ENCODE data around the gene TMEM250.
"Not testable (repeated sequence)": the region's sequence is repeated elsewhere in the genome, so short reads cannot be mapped to it uniquely, and the experiment has no call there.

The TMEM250 gene

DNA sequence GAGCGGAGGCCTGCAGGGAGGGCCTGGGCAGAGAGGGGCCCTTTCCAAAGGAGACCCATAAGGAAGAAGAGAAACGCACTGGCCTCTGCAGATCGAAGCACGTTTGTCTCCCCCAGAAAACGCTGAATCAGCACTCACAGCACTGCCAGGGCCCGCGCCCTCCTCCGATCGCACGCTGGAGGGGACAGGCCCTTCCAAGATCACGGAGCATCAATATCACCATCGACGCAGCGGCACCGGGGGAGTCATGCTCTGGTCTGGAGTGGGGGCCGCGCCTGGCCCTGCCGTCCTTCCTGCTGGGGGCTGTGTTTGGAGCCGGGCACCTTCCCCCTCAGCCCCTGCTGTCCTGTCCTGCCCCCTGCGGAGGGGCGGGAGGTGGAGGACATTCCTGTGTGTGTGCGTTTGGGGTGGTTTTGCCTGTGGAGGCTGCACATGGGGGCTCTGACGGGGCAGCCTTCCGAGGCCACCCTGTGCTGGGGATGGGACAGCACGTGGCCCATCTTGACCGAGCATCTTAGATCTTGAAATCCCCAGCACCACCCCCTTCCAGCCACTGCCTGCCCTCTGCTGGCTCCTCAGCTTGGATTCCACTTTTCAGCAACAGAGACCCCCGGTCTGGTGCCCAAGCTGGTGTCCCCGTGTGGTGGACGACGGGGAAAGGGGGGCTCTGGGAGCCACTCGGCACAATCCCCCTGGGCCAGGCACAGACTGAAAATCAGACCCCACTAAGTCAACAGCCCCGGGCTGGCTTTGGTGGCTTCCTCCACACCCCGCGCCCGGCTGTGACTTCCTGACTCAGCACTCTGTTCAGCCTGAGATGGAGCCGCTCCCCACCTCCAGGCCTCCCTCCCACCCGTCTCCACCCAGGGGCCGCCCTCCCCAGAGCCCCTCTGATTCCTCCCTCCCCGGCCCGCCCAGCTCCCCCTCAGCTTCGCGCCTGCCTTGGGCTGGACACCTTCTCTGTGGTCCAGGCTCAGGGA is 8.3 kb downstream of the TMEM250 start:
- DNase-seq: peak; percentile 76

DNA sequence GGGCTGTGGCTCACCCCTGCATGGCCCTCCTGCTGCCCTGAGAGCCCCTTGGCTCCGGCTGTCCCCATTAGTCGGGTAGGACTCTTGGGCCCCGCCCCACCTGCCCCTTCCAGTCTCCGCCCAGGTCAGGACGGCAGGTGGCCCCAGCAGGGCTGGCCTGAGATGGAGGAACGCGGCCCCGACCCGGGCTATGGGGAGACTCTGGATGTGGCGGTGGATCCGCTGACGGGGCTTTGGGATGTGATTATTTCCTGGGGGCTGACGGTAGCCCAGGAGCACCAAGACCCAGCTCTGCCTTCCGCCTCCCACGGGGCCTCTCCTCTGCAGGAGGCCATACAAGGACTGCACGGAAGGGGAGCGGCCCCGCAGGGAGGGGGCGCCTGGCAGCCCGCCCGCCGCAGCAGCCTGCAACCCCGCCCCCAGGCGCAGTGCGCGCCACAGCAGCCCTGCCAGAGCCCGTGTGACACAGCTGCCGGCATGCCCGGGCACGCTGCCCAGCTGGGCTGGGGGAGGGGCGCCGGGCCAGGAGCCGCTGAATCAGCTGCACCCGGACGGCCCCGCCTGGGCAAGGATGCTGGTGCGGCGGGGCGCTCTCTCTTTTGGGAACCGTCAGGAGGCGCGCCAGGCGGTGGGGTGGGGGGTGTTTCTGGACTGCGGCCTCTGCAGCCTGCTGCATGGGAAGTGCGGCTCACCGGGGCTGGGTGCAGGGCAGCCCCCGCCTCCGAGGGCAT is 9.2 kb downstream of the TMEM250 start:
- DNase-seq: peak; percentile 97

DNA sequence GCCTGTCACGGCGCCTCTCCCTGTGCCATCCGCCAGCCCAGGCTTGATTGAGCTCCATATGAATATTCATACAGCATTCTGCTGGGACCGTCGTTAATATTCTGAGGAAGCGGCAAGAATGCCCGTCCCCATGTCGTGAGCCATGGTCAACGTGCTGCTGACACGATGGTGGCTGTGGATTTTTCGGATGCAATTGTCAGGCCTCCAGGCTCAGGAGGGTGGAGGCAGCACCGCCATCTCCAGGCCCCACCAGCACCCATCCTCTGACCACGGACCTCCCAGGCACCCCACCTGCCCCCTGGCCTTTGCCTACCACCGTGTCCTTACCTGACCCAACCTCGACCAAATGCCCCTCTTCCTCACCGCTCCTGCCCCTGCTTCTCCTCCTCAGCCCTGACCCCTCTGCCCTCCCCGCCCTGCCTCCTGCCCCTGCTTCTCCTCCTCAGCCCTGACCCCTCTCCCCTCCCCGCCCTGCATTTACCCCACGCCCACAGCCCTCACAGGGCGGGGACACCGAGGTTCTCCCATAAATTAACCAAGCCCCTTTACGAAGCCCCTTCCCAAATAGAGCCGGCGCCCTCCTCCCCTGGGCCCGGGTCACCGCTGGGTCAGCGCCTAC is 9.9 kb downstream of the TMEM250 start:
- no peak for DNase-seq

GRCh38 chr9:136107953-136108647 is 10.6 kb downstream of the TMEM250 start:
- peak; percentile 99 for DNase-seq

DNA sequence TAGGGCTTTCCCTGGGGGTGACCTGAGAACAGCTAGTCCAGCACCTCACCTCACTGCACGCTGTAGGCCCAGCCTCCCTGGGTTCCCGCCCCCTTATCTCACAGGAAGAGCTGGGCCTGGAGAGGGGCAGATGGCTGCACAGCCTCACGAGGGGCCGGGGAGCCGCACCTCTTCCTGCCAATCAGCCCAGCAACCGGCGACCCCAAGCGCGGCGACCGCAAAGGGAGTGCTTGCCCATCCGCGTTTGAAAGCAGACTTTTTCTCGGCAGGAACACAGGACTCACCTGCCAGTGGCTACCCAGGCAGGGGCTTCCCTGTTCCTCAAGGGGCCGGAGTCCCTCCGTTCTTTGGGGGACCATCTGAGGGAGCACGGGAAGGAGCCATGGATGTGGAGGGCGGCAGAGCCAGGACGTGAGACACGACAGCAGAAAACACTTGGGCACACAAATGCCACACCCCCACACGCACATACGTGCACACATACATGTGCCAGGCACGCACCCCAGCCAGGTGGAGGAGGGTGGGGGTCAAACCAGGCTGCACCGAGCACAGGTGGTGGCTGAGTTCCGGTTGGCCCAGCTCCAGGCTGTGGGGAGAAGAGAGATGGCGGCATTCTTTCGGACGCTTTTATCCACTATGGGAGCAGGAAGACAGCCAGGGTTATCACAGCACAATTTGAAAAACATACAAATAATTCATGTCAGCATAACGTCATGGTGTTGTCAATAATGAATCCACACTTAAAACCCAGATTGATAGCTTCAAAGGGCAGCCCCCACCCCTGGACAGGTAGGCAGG is 11.3 kb downstream of the TMEM250 start:
- peak; percentile 90 for DNase-seq

- no peak for DNase-seq
These were observed 13.1 kb downstream of the TMEM250 start for GRCh38 chr9:136105398-136106135.

- no peak for DNase-seq
These were observed 13.8 kb downstream of the TMEM250 start for GRCh38 chr9:136104916-136105315.

GRCh38 chr9:136104488-136104800 is 14.2 kb downstream of the TMEM250 start:
- no peak for DNase-seq

GRCh38 chr9:136103651-136104487 is 14.8 kb downstream of the TMEM250 start:
- DNase-seq: peak; percentile 91

GRCh38 chr9:136101615-136102074 is 17.0 kb downstream of the TMEM250 start:
- not testable (repeated sequence) for DNase-seq

DNA sequence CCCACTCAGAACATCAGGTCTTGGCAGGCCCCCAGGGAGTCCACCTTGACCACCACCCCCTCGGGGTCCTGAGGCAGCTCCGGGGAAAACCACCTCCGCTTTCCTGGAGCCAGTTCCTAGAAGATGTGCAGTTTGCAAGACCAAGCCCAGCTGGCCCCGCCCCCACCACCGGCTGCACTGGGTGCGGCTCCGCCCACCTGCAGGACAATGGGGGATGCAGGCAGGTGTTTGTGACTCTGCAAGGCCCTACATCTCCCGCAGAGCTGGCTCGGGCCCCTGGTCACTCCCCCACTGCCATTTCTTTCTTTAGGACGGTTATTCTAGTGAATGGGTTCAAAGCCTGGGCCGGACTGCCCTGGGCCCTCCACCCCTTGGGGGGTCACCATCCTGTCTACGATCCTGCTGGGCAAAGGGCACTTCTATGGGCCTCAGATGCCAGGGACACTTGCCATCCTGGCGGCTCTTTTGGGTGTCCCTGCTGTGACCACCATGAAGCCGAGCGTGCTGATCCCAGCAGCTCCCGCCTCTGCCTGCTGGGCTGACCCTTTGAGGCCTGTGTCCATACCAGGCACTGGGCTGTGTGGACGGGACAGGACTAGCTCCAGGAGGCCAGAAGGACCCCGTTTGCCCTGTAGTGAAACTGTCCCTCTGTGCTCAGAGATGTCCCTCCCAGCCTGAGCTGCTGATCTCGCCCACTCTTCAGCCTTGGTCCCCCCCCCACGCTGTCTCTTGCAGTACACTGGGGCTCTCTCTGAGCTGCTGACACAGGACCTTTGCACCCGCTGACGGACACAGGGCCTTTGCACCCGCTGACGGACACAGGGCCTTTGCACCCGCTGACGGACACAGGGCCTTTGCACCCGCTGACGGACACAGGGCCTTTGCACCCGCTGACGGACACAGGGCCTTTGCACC is 17.7 kb downstream of the TMEM250 start:
- peak; percentile 49 for DNase-seq

- no peak for DNase-seq
These were observed 19.1 kb downstream of the TMEM250 start for GRCh38 chr9:136099542-136099941.

GRCh38 chr9:136098844-136099243 is 19.8 kb downstream of the TMEM250 start:
- no peak for DNase-seq

GRCh38 chr9:136098210-136098609 is 20.5 kb downstream of the TMEM250 start:
- DNase-seq: no peak

GRCh38 chr9:136096505-136097001 is 22.1 kb downstream of the TMEM250 start:
- DNase-seq: no peak

DNA sequence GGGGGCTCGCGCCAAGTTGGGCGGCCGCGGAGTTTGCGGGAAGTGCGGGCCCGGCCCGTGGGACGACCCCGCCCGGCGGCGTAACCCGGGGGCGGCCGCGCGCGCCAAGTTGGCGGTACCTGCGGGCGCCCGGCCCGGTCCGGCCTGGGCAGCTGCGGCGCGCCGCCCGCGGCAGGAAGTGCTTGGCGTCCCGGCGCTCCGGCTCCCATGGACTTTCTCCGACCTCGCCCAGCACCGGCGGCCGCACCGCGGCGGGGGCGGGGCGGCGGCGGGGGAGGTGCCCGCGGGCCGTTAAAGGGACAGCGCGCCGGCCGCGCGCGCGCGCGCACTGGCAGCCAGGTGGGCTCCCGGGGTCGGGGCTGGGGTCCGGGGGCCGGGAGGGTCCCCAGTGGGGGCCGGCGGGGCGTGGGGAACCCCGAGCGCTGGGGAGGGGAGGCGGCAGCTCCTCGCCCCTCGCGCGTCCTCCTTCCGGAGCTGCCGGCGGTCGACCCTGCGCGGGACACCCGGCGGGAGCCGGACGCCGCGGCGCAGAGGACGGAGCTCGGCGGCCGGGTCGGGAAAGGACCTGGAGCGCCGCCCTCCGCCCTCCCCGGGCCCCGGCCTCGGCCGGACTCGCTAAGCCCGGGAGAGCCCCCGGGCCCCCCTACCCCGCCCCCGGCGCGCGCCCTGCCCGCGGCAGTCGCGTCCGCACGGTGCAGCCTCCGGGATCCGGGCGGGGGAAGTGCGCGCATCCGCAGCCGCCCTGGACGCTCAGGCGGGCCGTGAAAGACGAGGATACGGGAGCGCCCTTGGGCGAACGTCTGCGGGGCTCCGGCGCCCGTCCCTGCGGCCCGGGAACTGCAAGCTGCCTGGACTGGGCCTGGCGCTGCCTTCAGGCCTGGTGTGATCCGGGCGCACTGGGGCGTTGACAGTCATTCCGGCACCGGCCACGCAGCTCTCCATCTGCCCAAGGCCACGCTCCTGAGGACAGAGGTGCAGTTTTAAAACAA is 23.3 kb downstream of the TMEM250 start, which contains the start of gene NACC2:
Gene NACC2, minus strand, starts transcription at position 220 of the 989 bp plus-strand sequence. CDS start 44,768 bp downstream, outside the sequence.
- DNase-seq: no peak
